GM19240 (cell line): ENCODE measurements around the gene POLR3E.
"Not testable (repeated sequence)": the region's sequence is repeated elsewhere in the genome, so short reads cannot be mapped to it uniquely, and the experiment has no call there.

Source experiments
- DNase-seq: peaks from one replicate; pipeline ENCODE4 v3.0.0; 2011; ENCODE audit warnings: low spot score; ENCODE audit not compliant: insufficient read length

The POLR3E gene

DNA sequence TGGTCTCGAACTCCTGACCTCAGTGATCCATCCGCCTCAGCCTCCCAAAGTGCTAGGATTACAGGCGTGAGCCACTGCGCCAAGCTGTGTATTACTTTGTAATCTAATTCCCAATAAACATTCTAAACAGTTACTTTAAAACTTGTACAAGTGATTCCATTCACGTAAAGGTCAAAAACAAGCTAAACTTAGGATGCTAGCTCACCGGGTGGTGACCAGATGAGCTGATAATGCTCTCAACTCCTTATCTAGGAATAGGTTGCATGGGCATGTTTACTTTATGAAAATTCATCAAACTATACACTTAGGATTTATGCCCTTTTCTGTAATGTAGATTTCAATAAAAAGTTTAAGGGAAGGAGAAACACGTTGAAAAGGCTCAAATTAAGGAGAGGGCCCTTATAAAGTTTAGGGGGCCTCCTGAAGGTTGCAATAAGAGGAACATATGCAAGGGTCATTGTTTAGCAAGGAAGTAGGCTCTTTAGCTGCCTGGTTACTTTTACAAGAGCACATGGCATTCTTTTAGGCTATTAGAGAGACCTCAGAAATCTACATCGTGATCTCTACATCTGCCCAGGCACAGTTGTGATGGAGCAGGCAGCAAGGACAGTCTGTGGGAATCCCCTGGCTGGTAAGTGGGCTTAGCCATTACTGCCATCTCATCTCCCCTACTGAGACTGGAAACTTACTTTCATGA is 63.9 kb downstream of the POLR3E start:
- no peak for DNase-seq

DNA sequence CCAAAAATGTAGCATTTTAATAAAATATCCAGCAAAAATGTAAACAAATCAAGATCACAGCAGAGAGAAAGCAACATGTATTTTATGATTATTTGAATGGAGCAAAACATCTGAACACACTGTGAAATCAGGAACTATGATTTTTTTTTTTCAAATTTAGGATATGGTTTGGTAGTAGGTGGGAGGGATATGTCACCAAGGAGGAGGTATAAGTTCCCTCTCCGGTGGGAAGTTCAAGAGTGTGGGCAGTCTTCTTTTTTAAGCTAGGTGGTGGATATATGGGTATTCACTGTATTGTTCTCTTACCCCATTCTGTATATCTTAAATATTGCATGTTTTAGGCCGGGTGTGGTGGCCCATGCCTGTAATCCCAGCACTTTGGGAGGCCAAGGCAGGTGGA is 67.0 kb downstream of the POLR3E start:
- DNase-seq, result no peak

DNA sequence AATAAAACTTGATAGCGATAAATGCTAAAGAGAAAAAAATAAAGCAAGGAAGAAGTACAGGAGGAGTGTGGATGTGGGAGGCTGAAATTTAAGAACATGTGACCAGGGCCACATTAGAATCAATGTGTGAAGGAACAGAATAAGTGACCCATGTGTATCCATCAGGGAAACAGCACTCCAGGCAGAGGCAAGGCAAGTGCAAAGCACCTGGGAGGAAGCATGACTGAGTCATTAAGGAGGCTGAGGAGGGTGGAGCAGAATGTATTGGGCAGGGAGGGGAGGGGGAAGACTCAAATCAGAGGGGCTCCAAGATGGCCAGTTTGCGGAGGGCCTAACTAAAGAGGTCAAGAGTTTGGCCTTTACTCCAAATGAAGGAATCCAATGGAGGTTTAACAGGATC is 69.2 kb downstream of the POLR3E start:
- DNase-seq, result no peak

DNA sequence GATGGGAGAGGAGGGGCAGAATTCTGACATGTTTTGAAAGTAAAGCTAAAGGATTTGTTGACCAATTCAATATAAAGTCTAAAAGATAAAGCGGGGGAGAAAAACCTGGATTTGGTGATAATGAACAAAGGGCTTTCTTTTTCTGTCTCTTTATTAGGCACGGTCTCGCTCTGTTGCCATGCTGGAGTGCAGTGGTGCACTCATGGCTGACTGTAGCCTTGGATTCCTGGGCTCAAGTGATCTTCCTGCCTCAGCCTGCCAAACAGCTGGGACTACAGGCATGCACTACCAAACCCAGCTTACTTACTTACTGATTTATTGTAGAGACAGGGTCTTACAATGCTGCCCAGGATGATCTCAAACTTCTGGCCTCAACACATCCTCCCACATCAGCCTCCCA is 69.7 kb downstream of the POLR3E start:
- no peak for DNase-seq

DNA sequence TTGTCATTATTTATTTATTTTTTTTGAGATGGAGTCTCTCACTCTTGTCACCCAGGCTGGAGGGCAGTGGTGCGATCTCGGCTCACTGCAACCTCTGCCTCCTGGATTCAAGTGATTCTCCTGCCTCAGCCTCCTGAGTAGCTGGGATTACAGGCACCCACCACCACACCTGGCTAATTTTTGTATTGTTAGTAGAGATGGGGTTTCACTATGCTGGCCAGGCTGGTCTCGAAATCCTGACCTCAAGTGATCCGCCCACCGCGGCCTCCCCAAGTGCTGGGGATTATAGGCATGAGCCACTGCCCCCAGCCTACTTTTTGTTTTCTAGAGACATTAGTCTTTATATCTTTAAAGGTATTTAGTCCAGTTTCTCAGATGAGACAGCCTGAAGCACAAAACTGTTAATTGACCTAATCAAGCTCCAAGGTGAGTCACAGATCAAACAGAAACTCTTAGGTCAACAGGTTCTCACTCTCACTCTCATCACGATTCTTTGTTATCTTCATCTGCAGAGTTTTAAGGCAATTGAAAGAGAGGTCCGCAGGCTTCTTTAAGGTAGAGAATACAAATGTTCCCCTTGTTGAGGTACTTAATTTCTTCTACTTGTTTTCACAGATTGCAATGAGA is 71.1 kb downstream of the POLR3E start:
- not testable (repeated sequence) for DNase-seq

DNA sequence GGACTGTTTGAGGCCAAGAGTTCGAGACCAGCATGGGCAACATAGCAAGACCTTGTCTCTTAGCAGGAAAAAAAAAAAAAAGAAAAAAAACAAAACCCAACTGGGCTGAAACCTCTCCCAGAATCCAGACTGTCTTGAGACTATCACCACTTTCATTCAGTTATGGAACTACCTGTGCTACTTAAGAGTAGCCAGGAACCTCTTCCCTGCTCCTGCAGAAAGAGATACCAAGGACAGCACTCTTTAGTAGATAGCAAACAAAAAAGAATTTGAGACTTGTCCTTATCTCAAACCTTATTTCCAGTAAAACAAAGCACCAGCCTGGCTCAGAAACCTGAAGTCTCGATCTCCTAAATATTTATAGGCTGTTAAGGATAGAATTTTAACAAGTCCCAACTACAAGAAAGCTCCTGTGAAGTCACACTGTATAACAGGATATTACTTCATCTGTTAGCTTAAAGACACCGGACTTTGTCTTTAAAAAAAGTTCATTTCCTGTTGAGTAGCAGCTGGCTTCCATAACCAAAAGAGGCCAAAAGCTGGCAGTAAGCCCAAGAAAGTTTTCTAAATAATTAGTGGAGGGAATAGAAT is 72.1 kb downstream of the POLR3E start:
- DNase-seq, result no peak

DNA sequence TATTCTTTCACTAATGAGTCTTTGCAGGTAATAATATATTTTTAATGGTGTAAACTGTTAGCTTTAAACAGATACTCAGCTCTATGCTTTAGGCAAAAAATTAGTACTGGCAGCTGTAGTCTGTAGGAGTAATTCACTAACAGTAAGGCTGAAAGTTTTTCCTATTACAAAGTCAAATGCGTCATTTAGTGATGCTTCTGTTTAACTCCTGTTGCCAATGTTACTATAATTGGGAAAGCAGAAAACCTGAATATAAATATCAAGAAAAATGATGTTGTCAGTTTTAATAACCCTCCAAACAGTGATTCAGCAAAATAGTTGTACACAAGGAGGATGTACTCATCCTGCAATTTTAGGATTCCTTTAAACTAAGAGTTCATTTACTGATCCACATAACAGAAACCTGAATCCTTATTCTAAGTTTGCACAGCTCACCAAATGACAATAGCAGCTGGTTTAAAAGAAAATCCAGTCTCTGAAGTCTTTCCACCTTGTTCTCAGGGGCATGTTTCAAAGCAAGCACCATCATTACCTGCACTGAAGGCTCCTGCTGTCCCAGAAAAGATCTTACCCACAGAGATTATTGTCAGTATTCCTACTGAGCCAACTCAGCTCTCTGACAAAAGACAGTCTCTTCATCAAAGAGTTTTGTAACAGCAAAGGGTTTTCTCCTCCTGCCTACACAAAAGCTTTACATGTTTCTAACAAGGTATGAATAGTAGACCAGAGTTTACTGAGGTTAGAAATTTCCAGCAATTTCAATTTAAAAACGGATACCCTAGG is 73.0 kb downstream of the POLR3E start:
- DNase-seq, result no peak

DNA sequence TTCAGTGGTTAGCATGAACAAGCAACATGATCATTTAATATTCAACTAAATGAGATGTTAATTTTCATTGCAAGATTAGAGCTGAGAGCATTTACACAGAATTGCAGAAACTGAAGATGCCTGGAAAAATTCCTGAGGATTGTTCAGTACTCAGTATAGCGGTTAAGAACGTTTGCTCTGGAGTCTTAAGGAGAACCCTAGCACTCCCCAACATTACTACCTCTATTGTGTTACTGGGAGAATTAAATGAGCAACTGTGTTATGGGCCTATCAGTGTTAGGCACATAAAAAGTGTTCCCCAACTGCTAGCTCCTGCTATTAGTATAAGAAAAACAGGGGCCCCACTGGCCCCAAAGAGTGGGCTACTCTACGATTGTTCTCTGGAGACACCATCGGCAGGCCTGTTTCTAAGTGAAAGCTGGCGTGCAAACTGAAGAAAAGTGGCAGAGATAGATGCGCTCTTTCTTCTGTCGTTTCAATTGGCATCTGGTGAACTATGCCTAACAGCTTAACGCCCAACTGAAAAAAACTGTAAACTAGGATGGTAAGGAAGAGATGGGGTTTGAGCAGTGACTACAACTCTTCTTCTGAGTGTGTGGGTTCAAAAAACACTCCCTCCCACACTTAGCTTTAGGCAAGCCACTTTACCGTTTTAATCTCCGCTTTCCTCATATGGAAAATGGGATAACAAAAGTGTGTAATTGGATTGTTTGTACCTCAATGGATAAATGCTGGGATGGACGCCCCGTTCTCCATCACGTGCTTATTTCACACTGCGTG is 75.9 kb downstream of the POLR3E start:
- no peak for DNase-seq

DNA sequence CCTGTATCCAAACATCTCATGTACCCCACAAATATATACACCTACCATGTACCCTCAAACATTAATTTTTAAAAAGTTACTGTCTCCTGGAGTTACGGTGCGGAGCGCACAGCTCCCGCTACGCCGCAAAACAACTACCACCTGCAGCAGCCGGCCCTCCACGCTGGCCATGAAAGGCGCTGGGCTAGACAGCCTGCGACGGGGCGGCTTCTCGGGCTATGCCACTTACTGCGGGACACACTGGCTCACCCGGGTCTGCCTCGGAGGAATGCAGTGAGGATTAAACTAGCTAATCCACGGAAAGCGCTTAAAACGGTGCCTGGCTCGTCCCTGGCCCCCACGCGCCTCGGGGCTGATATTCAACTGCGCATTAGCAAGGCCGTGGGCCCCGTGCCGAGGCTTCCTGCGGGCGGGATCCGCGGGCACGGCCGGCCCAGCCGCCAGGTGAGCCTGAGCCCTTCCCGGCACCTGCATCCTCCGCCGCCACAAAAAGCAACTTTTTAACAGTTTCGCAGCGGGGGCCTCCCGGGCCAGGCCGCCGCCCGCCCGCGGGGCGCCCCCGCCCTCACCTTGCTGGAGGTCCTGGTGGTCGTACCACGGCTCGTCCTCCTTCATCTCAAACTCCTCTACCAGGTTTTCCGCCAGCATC is 76.6 kb downstream of the POLR3E start:
- no peak for DNase-seq

DNA sequence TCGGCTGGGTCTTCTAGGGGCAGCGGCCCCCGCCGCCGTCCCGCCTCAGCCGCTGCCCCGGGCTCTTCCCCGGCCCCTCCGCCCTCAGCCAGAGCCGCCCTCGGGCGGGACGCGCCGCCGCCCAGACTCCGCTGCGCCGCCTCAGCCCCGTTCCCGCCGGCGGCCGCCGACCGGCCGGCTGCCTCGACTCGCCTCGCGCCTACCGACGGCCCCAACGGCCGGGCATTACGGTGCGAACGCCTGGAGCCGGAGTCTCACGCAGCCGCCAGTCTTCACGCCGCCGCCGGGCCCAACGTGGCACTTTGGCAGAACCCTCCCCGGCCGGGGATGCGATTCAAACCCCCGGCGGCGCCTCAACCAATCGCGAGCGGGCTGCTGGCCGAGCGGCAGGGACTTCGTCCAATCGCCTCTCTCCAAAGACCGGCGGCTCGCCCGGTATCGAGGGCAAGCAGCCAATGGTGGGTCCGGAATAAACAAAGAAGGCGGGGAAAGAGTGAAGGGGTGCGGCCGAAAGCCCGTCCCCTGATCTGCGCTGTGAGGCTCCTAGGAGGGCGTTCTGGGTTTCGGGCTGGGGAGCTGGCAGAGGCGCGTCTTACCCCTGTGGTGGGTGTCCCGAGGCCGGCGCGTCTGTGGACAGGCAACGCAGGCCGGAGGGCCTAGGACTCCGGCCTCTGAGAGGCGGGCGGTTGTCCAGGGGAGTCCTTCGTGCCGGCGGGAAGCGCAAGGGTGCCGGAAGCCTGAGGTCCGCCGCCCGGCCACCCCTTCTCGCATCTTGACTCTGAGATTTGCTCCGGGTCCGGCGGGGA is 77.3 kb downstream of the POLR3E start, which contains the start of gene CDR2:
Gene CDR2 (minus strand): TSS at position 309 of the 806 bp plus-strand sequence. CDS start 310 bp downstream, outside the sequence.
- DNase-seq, result peak; percentile 92

DNA sequence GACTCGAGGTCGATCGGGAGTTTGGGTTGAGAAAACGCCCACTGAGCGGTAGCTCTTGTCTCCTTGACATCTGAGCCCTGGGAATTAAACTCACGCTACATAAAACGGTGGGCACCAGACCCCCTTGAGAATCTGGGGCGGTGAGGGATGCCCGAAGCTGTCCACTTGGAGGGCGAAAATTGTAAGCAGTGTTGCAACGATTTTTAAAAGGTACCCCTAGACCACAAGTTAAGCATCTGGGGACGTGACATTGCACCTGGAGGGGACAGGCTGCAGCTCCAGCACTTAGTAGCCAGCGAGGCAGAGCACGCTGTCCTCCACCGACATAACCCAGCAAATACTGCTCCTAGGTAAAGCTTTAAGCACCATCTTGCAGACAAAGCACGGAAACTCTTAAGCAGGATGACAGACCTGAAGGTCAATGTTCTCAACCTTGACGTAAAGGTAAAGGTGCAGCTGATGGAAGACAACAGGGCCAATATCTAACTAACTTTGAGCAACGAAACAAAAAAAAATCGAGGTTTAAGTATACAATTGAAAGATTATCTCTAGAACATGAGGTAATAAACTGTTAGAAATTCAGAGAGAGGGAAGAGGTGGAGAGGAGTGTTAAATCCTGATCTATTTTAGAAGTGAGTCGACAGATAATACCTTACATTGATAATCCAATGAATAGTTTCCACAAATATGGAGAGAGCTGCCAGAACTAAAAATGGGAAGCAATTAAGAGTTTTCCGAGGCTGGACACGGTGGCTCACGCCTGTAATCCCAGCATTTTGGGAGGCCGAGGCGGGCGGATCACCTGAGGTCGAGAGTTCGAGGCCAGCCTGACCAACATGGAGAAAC is 78.1 kb downstream of the POLR3E start:
- DNase-seq, result no peak

DNA sequence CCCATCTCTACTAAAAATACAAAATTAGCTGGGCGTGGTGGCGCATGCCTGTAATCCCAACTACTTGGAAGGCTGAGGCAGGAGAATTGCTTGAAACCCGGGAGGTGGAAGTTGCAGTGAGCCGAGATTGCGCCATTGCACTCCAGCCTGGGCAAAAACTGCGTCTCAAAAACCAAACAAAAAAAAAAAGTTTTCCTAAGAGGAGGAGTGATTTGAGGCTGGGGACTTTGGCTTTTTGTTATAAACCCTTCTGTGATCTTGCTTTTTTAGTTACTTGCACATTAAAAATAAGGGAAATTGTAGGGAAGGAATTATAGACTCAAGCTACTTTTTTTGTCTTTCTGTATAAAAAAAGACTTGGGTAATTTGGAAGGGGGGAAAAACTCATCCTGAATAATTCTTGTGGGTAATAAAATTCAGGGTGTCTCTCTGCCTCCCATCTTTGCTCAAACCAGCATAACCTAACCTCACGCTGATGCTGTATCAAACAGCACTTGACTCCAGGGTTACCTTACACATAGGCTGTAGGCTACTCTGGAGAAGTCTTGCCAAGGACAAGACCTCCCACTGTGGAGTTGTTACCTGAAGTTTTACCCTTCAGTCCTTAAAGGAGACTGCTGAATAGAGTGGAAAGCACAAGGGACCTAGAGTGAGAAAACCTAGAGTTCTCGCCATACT is 78.9 kb downstream of the POLR3E start:
- no peak for DNase-seq

DNA sequence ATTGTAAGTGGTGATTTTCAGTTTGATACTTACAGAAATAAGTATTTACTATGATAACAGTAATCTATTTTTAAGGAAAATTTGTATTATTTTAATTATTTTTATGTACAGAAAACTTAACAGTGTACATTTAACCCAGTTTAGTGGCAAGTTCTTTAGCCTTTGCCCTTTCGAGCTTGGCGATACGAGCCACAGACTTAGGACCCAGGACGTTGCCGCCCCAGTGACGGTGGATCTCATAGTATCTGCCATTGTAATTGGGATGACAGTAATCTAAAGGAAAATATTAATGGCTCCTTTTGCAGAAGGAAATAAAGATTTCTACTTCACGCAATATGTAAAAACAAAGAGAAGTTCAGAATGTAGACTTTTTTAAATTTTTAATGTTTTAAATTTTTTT is 82.4 kb downstream of the POLR3E start:
- no peak for DNase-seq

DNA sequence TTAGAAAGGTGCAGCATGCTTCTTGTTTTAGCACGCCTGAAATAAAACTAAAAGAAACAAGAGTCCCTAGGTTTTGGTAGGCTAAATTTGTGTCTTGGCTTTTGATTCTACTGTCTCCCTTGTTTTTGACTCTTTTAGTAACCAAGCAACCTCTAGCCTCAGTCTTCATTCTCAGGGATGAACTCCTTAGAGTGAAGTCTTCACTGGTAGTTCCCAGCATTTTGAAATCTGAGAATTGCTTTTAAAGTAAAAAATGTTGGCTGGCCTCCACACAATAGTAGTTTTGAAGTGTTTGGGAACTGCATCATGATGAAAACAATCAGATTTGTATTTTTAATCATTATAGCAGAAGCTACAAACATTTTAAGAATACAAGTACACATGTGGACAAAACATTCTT is 83.3 kb downstream of the POLR3E start:
- no peak for DNase-seq

DNA sequence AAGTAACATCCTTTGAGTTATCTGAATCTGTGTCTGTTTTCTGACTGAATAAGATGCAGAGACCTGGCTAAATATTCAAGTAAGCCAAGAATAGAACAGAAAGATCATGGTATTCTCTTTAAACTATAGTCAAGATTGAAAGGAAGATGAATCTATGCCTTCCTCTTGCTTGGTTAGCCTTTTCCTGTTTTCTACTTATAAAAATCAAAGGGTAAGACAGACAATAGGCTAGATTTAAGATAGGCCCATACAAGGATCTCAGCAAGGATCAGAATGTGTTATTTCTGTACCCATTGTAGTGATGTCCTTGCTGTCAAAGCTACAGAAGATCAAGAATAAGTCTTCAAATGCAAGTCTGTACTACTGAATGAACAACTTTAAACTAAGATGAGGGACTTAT is 84.2 kb downstream of the POLR3E start:
- DNase-seq, result no peak

DNA sequence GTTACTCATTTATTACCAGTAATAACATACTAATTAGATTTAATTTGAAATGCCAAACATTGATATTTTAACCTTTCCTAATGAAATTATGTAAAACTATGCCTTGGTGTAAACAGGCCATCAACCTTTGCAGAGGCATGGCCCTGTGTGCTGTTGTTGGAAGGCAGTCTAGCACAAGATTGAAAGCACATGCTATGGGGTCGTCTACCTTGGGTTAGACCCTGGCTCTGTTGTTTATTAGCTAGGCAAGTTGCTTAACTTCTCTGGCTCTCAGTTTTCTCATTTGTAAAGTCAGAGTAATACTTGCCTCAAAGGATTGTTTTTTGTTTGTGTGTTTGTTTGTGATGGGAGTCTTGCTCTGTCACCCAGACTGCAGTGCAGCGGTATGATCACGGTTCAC is 86.6 kb downstream of the POLR3E start:
- DNase-seq, result no peak
